GM18870 (cell line): ENCODE results near the gene TIPIN.
A peak's percentile ranks its signal among the peaks of the same experiment; 100 is the strongest.
"Not testable (repeated sequence)": the region's sequence is repeated elsewhere in the genome, so short reads cannot be mapped to it uniquely, and the experiment has no call there.

Experiments
- ATAC-seq: cut with Tn5 transposase; IDR thresholded peaks from one replicate; pipeline ENCODE4 v1.9.1; 2021; ENCODE audit warnings: moderate library complexity; ENCODE audit not compliant: unreplicated experiment

The TIPIN gene, protein sequence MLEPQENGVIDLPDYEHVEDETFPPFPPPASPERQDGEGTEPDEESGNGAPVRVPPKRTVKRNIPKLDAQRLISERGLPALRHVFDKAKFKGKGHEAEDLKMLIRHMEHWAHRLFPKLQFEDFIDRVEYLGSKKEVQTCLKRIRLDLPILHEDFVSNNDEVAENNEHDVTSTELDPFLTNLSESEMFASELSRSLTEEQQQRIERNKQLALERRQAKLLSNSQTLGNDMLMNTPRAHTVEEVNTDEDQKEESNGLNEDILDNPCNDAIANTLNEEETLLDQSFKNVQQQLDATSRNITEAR

DNA sequence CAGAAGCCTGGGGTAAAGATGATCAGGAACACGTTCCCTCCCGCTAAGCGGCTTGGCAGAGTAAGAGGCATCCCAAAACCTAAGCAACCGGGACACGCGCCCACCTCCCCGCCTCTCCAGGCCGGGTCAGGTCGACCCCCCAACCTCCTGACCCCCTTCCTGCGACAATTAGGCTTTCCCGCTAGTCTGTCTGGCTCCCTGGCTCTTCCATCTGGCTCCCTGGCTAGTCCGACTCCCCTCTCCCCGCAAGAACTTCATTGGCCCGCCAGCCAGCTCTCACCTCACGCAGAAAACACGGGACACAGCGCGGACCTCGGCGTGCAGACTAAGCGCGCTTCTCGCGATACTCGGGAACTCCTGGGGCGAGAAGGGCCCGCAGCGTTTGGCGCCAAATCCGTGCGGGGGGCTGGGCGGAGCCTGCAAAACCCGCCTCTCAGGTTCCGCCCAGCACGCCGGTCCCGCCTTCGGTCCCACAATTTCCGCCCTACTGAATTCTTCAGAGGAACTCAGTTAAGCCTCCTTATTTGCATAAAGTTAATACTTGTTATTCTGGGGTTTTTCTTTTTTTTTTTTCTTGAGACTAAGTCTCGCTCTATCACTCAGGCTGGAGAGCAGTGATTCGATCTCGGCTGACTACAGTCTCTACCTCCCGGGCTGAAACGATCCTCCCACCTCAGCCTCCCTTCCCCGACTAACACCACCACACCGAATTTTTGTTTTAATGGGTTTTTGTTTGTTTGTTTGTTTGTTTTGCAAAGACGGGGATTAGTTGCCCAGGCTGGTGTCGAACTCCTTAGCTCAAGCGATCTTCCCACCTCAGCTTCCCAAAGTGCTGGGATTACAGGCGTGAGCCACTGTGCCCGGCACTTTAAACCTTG, at the start of gene TIPIN:
TIPIN (minus strand) TSS at position 327 of the 878 bp plus-strand sequence. CDS start 3,738 bp downstream, outside the sequence.
- ATAC-seq, result peak; percentile 81

DNA sequence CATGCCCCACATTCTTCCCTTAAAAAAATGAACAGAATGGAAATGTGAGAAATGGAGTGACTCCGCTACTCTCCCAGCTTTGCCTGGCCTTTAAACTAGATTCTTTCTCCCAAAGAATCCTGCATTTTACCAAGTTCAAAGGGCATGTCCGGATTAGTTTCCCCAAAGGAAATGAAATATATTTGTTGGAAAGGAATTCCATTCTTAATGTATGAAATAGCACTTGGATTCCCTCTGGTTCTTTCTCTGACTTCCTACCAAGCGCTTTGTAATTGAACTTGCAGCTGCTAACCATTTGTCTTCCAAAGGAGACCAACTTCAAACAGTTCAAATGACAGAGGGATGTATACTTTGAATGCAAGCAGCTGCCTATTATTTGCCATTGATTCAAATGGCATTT, 49.1 kb upstream of the TIPIN start:
- no peak for ATAC-seq

- no peak for ATAC-seq
Measured at GRCh38 chr15:66405007-66405406, 48.5 kb upstream of the TIPIN start.

GRCh38 chr15:66404532-66404931, 48.0 kb upstream of the TIPIN start:
- no peak for ATAC-seq

- no peak for ATAC-seq
Measured at GRCh38 chr15:66404122-66404521, 47.6 kb upstream of the TIPIN start.

DNA sequence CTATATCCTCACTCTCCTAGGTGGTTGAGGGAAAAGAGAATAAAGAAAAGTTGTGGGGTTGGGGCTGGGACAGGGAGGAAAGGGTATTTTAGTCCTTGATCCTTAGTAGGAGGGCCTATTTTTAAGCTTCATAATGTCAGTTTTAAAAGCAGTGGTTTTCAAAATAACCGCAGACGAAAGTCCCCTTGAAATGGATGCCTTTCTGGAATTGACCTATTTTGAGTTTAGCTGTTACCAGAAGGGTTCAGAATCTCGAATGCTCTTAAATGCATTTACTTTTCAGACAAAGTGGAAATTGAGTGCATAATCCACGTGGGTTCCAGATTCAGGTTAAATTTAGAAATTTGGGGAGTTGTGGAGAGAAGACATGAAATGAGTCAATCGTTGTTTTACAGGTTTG, 46.8 kb upstream of the TIPIN start:
- no peak for ATAC-seq

GRCh38 chr15:66402761-66403284, 46.3 kb upstream of the TIPIN start:
- ATAC-seq, result no peak

DNA sequence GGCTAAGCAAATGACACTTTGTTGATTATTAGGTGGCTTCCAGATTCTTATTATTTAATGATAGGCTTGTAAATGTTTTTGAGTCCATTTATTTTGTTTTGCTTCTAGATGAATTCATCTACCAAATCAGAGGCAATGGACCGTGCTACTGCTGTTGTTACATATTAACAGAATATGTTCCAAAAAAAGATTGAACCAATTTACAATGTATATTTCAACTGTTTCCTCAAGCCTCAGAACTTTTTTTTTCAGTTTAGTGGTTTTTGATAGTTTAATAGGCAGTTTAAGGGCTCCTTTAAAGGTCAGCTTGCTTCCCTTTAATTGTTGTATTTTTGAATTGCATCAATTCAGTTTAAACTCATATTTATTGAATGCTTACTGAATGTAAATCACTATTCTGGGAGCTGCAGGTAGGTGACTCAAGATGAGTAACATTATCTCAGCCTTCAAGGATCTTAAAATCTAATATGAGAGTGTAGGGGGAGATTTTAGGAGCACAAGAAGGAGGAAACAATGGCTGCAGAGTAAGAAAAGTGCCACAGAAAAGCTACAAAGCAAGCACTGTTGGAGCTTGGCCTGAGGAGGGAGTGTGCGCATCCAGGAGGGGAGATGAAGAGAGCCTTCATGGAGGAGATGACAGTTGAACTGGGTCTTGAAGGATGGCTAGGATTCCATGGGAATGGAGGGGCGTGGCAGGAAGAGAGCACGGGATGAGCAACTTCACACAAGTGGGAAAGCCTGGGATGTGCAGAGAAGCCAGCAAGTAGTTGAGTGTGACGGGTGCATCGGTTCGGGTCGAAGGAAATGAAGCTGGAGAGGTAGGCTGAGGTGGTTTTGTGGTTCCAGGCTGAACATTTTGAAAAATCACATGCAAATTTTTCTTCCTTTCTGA, 44.9 kb upstream of the TIPIN start:
- ATAC-seq, result no peak

GRCh38 chr15:66400351-66400774, 43.9 kb upstream of the TIPIN start:
- no peak for ATAC-seq

- no peak for ATAC-seq
Measured at GRCh38 chr15:66399276-66399675, 42.8 kb upstream of the TIPIN start.

- no peak for ATAC-seq
Measured at GRCh38 chr15:66394915-66395314, 38.4 kb upstream of the TIPIN start.

- no peak for ATAC-seq
Measured at GRCh38 chr15:66394472-66394871, 38.0 kb upstream of the TIPIN start.

- ATAC-seq, result not testable (repeated sequence)
Measured at GRCh38 chr15:66393037-66393436, 36.6 kb upstream of the TIPIN start.

GRCh38 chr15:66390678-66391077, 34.2 kb upstream of the TIPIN start:
- ATAC-seq, result no peak

- ATAC-seq, result no peak
Measured at GRCh38 chr15:66389859-66390381, 33.4 kb upstream of the TIPIN start.

DNA sequence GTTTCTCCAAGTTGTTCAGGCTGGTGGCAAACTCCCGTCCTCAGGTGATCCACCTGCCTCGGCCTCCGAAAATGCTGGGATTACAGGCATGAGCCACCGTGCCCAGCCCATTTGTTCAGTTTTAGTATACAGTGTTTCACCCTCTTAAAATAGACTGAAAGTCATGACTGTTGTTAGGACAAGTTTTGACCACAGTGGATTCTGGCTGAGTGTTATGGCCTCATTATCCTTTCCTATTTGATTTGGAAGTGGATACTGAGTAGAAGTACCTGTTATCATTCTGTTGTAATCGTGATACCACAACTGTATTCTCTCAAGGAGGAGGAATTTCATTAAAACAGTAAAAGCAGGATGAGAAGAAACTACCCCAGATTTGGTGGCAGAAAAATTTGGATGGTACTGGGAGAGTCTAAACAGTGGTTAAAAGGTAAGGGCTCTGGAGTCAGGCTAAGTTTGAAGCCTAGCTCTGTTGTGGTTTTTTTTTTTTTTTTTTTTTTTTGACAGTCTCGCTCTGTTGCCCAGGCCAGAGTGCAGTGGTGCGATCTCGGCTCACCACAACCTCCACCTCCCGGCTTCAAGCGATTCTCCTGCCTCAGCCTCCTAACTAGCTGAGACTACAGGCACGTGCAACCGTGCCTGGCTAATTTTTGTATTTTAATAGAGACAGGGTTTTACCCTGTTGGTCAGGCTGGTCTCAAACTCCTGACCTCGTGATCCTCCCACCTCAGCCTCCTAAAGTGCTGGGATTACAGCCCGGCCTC, 32.8 kb upstream of the TIPIN start:
- no peak for ATAC-seq

- no peak for ATAC-seq
Measured at GRCh38 chr15:66388576-66388975, 32.1 kb upstream of the TIPIN start.

GRCh38 chr15:66388043-66388363, 31.5 kb upstream of the TIPIN start:
- no peak for ATAC-seq

DNA sequence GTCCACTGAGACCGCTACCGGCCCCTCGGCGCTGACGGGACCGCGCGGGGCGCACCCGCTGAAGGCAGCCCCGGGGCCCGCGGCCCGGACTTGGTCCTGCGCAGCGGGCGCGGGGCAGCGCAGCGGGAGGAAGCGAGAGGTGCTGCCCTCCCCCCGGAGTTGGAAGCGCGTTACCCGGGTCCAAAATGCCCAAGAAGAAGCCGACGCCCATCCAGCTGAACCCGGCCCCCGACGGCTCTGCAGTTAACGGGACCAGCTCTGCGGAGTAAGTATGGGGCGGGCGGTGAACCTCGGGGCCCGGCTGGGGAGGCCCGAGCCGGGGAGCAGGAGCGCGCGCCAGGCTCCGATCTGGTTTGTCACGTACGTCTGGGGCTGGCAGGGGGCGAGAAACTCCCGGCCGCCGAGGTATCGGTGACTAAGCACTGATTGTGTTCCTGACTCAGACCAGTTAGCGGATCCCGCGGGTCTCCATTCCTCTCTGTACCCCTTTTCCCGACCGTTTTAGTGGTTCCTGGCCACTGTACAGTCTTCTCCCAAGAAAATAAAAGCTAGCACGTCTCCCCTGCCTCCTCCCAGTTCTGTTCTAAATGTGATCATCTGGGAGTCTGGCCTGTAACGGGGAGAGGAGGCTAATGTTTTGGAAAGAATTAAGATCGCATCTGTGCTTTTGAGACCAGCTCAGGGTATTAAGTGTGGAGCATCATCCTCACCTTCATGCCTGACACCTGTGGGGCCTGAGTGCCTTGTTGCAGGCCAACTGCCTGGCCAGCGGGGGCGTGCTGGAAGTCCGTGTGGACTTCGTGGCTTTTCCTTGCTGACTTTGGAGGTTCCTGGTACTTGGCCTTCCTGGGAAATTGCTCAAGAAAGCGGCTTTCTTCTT, 30.9 kb upstream of the TIPIN start:
- ATAC-seq, result no peak
